NCI-H2227 (cell line): ENCODE results near the gene ZFYVE28.

Experiments used
- DNase-seq: peaks from one replicate; lab custom pipeline; 2025; ENCODE audit not compliant: unreplicated experiment; lab: John Stamatoyannopoulos, UW

ZFYVE28 gene

DNA sequence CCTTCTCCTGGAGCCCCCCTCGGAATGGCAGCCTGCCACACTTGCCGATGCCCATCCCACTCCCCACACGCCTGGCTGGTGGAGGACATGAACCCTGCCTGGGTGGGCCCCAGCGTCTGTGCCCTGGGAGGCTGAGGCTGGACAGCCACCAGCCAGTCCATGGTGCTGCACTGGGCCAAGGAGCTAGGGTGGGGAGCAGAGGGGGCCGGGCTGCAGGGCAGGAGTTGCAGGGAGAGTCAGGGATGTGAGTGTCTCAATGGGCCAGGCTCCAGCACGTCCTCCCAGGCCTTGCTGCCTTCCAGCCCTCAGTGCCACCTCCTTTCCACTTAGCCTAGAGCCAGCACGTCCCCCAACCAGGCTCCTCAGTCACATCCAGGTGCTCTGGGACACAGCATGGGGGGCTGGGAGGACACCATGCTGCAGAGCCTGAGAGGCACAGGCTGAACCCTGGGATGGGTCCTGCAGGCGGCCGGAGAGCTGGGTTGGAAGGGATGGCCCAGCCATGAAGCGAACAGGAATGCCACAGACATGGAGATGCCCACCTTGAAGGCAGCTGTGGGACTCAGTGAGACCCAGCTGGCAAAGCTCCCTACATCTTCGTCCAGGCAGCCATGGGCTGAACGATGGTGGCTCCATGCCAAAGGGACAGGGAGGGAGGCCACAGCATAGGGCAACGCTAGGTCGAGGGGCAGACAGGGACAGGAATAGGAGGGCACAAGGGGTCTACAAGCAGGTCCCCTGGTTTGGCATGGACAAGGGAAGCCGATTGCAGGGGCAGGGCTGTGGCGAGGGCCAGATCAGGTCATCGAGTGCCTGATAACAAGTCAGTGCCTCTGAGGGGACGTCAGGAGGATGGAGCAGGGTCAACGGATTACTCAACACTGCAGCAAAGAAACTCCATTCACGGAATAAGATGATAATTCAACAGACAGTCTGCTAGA lies 126.5 kb downstream of the ZFYVE28 start:
- no peak for DNase-seq

DNA sequence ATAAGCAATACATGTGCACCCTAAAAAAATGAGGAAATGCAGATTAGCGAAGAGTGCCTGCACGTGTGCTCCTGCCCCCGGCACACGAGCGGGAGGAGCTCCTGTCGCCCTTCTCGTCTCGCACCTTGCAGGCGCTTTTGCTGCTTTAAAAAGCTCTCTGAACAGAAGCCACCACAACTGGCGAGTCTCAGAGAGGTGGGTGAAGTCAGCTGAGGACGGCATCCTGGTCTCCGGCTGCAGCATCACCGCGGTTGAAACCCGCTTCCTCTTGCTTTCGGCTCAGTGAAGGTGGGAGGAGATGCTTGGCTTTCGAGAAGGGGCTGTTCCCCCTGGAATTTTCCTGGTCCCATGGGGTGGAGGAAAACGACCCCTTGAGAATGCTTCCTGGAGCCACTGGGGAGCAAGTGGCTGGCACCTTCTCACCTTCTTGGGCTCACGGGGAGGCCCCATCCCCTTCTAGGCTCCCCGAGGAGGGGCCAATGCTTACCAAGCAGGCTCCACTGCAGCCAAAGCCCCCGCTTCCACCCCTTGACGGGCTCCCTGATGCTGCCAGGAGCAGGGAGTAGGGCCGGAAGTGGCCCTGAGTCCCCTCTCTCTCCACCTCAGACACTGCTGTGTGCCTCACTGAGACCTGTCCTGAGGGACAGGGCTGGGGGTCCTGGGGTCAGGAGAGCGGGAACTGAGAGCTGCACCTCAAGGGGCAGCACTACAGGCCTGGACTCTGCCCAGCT lies 127.3 kb downstream of the ZFYVE28 start:
- DNase-seq: no peak

DNA sequence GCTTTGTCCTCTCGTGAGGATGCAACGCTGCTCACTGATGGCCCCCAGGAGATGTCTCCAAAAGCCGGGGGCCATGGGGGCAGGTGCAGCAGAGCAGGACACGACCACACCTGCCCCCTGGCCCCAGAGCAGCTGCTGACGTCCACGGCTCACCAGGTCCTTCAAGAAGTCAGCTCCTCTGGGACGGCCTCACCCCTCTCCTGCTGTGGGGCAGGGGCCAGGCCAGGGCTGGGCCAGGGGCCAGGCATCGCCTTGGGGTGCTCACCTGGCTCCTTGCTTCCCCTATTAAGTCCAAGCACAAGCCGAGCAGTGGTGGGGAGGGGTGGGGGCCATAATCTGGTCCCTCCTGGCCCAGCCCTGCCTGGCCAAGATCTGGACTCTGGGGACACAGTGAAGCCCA lies 128.0 kb downstream of the ZFYVE28 start:
- no peak for DNase-seq

DNA sequence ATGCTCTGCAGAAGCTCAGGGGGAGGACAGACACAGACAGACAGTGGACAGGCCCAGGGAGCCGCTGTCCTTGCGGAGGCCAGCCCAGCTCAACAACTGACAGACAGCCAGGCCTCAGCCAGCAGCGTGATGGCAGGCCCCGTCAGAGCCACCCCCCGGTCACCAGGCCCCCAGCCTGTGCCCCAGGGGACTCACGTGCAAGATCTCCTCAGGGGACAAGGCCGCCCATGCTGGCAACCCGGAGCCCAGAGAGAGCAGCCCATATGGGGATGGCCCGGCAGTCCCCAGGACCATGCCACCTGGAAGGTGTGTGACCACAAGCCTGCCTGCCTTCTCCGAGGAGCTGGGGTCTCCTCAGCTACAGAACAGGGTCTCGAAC lies 128.5 kb downstream of the ZFYVE28 start:
- no peak for DNase-seq

DNA sequence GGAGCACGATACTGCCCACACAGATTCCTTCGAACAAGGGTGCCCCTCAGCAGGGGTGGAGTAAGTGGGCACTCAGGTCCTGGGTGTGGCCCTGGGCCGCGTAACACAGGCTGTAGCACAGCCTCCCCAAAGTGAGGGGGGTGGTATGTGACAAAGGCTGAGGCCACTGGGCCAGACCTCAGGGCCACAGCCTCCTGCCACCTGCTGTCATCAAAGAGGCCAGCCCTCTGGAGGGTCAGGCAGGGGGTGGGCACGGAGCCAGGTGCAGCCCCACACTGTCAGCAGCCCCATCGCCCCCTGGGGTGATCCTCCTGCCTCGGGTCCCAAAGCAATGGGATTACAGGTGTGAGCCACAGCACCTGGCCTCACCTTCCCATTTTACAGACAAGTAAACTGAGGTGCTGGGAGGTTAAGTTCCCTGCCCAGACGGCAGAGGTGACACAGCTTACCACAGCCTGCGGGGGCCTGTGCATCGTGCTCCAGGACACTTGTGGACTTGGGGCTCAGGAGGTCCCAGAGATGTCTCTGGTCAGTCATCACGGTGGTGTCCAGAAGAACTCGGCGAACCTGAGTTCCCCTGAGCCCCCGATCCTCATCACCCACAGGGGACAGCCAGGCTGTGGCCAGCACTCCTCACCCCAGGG lies 129.0 kb downstream of the ZFYVE28 start:
- DNase-seq: no peak

DNA sequence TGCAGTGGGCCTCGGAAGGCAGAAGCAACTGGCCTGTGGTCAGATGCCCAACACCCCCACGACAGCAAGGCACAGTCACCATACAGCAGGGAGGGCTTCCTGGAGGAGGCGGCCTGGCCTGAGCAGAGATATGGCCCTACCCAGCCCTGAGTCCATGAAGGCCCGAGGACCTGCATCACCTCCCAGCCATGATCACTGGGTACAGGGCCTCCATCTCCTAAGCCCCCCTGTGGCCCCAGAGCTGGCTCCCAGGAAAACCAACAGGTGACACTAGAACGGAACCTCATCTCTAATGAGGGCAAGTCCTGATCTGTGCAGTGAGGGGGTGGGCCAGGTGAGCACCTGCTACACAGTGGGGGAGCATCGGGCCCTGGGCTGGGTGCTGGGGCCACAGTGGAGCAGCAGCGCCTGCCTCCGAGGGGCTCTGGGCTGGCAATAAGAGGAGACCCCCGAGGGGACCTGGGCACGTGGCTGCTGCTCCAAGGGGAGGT lies 130.3 kb downstream of the ZFYVE28 start:
- no peak for DNase-seq

DNA sequence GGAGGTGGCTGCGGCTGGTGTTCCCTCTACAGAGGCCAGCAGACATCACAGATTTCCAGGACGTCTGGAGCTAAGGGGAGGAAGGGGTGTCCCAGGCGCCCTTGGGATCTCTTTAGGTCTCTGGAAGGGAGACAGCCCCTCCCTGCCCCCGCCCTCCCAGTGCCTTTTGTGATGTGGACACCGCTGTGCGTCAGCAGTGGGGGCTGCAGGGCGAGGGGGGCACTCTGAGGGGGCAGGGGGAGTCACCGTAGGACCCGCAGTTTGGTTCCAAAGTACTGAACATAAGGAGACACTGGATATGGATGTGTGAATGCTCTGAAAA lies 130.9 kb downstream of the ZFYVE28 start:
- DNase-seq: no peak

DNA sequence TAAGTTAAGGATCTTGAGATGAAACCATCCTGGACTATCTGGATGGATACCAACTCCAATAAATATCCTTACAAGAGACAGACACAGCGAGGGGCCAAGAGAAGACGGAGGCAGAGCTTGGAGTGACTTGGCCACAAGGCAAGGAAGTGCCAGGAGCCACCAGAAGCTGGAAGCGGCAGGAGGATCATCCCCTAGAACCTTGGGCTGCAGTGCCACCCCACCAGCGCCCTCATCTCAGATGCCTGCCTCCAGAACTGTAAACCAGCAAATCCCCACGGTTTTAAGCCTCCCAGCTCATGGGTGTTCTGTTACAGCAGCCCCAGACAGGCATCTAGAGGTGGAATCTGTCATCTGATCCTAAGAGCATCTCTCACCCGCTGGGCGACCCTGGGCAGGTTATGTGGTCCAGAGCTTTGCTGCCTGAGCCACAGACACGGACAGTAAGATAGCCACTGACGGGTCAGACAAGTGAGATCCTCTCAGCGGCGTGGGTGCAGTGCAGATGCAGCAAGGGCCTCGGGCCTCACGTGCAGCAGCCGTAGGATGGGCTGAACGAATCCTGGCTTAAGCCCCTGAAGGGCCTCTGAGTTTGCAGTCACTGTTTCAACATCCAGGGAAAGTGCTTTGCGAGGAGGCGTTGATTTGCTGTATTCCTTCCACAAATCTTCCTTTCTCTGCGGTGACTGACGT lies 131.4 kb downstream of the ZFYVE28 start:
- no peak for DNase-seq

DNA sequence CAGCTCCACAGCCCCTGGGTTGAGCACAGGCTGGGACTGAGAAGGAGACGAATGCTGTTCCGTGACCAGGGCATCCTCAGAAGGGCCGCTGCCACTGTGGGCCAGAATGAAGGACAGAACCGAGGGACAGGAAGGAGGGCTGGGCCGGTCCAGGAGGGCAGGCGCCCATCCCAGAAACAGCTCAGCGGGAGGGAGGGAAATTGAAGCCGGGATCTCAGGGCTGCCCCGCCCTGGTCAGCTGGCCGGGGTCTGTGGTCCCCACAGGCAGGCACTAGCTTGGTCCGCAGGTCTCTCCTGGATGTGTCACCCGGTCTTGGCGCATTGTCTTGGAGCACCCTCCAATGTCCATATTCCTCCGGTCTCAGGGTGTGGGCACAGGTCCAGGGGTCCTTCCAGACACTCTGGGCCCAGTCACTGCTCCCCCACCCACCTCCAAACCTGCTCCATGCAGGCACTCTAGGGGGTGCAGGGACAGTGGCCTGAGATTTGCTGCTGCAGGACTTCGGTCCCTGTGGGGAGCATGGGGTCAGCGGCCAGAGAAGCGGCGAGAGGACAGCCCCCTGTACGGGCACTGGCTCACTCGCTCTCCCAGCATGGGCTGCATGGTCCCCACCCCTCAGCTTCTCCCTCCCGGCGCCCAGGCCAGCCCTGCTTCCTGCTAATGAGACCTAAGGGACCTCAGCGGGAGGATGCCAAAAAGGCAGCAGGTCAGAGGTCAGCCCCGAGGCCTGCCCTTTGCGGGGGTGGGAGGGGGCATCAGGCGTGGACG lies 132.6 kb downstream of the ZFYVE28 start:
- DNase-seq: no peak

DNA sequence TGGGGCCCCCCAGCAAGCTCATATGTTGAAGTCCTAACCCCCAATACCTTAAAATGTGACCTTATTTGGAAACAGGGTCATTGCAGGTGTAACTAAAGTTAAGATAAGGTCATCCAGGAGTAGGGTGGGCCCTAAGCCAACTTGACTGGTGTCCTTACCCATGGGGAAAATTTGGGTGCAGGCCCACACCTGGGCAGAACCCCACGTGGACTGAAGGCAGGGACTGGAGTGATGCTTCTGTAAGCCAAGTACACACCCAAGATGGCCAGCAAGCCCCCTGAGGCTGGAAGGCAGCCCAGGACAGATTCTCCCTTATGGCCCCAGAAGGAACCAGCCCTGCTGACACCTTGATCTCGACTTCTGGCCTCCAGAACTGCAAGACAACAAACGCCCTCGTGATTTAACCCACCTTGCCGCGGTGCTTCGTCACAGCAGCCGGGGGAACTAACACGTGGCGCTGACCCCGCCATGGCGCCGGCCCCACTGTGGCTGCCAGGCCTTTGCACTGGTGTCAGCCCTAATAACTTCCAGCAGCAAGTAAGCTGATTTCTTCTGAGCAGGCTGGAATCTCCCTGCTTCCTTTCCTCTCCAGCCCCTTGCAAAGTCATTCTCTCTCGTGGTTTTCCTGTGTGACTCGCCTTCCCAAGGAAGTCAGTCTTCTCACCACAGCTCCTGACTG lies 133.4 kb downstream of the ZFYVE28 start:
- no peak for DNase-seq

DNA sequence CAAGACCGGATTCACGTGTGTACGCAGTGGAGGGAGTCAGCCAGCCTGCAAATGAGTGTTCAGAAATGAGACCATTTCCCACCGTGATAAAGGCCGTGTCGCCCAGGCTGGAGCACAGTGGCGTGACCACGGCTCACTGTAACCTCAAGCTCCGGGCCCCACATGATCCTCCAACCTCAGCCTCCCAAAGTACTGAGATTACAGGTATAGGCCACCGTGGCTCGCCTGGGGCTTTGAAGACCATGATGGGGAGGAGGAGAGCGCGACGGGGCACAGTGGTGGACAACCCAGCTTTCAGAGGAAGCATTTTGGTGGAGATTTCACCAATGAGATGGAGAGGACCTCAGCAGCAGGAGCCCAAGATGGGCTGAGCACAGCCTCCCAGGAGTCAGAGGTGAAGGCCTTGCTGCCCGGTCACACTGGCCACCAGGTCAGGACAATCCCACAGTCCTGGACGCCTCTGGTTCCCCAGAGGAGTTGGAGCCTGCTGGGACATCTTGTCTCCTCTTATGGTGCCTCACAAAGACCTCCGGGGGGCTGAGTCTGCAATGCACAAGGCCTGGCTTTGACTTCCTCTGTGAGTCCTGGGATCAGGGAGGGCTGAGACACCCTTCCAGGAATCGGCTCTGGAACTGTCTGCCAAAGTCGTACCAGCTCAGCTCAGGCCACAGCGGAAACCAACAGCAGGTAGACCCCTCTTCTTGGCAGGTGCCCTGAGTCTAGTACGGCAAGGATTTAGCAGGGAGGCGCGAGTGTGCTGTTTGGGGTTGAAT lies 134.1 kb downstream of the ZFYVE28 start:
- no peak for DNase-seq

DNA sequence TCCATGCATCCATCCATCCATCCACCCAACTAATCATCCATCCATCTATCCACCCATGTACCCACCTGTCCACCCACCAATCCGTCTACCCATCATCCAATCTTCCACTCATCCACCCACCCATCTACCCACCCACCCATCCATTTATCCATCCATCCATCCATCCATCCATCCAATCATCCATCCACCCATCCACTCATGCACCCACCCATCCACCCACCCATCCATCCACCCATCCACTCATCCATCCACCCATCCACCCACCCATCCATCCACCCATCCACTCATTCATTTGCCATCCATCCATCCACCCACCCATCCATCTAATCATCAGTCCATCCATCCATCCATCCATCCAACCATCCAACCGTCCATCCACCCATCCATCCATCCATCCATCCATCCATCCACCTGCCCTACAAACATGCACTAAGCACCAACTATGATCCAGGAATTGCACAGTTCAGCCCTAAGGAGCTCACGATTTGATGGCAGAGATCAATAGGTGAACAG lies 135.2 kb downstream of the ZFYVE28 start:
- no peak for DNase-seq

DNA sequence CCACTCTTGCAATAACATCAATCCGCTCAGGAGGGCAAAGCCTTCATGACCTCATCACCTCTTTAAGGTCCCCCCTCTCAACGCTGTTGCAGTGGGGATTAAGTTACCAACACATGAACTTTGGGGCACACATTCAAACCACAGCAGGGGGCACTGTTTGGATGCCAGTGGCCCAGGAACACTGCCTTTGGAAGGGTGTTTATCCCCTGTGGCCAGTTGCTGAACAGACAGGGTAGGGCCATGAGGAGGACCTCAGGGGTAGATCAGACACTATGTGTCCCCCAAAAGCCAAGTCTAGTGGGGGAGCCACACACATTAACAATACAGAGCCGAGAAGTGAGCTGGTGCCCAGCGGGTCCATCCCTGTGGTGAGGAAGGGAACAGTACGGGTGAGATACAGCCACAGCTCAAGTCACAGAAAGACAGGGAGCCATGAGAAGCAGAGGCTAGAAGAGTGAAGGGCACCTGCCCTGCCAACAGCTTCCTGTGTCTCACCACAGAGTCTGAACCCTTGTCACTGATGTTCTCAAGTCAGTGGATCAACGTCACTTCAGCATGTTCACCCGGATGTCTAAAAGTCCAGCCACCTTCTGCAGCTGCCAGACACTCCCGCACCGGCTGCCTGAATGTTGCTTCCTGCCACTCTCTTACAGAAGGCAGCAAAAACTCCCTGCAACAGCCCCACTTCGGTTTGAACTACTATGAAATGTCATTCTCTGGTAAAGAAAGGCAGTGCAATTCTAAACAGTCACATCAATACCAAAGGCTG lies 136.7 kb downstream of the ZFYVE28 start:
- DNase-seq: no peak

DNA sequence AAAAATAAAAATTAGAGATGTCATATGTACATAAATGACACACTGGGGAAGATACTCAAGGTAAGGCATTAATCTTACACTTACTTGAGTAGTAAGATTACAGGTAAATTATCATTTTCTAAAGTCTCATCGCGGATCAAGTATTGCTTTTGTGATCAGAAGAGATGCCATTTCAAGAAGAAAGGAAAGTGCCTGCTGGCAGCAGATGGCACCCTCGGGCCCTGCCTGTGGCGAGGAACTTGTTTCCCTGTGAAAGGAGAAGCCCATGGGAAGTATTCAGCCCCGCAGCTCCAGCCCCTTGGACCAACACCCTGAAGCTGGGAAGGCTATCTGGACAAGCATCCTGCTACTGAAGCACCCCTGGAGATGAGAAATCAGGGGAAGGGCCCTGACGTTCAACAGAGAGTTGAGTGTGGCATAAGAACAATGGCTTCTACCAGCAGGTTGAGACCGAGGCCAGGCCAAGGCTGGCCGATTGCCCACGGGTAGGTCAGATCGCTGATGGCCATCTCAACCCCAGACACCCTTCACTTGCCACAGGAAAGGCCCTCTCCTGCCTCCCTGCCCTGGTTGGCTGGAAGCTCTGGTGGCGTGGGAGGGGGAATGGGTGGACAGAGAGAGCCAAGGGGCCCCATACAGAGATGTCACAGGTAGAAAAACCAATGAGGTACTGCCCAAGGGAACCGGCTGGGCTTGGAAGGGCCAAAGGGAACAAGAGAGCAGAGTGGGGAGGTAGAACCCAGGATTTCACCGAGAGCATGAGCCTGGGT lies 137.7 kb downstream of the ZFYVE28 start:
- no peak for DNase-seq

DNA sequence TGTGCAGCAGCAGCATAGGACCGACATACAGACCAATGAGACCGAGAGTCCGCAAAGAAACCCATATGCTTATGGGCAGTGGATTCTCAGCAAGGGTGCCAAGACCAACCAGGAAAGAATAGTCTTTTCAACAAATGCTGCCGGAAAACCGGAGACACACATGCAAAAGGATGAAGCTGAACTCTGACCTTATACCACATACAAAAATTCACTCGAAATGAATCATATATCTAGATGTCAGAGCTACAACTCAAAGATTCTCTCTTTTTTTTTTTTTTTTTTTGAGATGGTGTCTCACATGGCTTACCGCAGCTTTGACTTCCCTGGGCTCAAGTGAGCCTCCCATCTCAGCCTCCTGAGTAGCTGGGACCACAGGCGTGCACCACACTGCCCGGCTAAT lies 140.5 kb downstream of the ZFYVE28 start:
- DNase-seq: no peak

DNA sequence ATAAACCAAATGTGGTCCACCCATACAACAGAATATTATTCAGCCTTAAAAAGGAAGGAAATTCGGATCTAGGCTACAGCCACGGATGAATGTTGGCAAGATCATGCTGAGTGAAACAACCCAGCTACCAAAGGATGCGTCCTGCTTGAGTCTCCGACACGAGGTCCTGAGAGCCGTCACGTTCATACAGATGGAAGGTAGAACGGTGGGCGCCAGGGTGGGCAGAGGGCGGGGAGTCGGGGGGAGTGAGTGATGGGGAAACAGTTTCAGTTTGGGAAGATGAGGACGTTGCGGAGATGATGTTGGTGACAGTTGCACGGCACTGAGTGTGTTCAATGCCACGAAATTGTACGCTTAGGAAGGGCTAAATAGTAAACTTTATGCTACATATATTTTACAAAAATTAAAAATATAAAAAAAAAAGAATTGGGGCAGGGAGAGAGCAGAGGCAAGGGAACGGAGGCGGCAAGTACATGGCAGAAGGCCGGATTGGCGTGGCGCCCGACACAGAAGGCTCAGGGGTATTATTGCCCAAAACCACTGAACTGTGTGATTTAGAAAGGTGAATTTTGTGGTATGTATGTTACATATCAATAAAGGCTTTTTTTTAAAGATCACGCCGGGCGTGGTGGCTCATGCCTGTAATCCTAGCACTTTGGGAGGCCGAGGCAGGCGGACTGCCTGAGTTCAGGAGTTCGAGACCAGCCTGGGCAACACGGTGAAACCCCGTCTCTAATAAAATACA lies 141.7 kb downstream of the ZFYVE28 start:
- no peak for DNase-seq
